ENCODE data around the gene HNRNPH3.

- no peak for TF ChIP-seq EP300 (conservative IDR thresholded peaks at IDR 0.05; ENCODE audit: poor library complexity, severe bottlenecking)
- no peak for TF ChIP-seq RAD21 (conservative IDR thresholded peaks at IDR 0.05)
- TF ChIP-seq, protein P1, sequence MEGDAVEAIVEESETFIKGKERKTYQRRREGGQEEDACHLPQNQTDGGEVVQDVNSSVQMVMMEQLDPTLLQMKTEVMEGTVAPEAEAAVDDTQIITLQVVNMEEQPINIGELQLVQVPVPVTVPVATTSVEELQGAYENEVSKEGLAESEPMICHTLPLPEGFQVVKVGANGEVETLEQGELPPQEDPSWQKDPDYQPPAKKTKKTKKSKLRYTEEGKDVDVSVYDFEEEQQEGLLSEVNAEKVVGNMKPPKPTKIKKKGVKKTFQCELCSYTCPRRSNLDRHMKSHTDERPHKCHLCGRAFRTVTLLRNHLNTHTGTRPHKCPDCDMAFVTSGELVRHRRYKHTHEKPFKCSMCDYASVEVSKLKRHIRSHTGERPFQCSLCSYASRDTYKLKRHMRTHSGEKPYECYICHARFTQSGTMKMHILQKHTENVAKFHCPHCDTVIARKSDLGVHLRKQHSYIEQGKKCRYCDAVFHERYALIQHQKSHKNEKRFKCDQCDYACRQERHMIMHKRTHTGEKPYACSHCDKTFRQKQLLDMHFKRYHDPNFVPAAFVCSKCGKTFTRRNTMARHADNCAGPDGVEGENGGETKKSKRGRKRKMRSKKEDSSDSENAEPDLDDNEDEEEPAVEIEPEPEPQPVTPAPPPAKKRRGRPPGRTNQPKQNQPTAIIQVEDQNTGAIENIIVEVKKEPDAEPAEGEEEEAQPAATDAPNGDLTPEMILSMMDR (IDR thresholded peaks at IDR 0.05; ENCODE audit: poor library complexity, severe bottlenecking), result no peak
- no peak for TF ChIP-seq TAF1 (IDR thresholded peaks at IDR 0.05; ENCODE audit: low read depth)
- TF ChIP-seq, protein P2, sequence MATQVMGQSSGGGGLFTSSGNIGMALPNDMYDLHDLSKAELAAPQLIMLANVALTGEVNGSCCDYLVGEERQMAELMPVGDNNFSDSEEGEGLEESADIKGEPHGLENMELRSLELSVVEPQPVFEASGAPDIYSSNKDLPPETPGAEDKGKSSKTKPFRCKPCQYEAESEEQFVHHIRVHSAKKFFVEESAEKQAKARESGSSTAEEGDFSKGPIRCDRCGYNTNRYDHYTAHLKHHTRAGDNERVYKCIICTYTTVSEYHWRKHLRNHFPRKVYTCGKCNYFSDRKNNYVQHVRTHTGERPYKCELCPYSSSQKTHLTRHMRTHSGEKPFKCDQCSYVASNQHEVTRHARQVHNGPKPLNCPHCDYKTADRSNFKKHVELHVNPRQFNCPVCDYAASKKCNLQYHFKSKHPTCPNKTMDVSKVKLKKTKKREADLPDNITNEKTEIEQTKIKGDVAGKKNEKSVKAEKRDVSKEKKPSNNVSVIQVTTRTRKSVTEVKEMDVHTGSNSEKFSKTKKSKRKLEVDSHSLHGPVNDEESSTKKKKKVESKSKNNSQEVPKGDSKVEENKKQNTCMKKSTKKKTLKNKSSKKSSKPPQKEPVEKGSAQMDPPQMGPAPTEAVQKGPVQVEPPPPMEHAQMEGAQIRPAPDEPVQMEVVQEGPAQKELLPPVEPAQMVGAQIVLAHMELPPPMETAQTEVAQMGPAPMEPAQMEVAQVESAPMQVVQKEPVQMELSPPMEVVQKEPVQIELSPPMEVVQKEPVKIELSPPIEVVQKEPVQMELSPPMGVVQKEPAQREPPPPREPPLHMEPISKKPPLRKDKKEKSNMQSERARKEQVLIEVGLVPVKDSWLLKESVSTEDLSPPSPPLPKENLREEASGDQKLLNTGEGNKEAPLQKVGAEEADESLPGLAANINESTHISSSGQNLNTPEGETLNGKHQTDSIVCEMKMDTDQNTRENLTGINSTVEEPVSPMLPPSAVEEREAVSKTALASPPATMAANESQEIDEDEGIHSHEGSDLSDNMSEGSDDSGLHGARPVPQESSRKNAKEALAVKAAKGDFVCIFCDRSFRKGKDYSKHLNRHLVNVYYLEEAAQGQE (IDR thresholded peaks at IDR 0.05; ENCODE audit: borderline replicate concordance), result no peak
- TF ChIP-seq MXI1 (conservative IDR thresholded peaks at IDR 0.05; ENCODE audit: poor library complexity, severe bottlenecking), result no peak
- TF ChIP-seq EZH2 (IDR thresholded peaks at IDR 0.05; ENCODE audit: borderline replicate concordance, insufficient read depth, low read length, poor library complexity, severe bottlenecking), result no peak
These were observed 33.7 kb downstream of the HNRNPH3 start for GRCh38 chr10:68365611-68366010.

Data from neural cell (in vitro differentiated cells).